ENCODE data around the gene GRIP2. TPM values are rescaled to one million over a fixed set of nuclear protein-coding genes. Genes with fewer than 3 reads are reported as not detected.

The GRIP2 gene
- total RNA-seq, 6 experiments from 2014 or later = 0.04 to 0.44 (median 0.33) TPM; not detected in 1

DNA sequence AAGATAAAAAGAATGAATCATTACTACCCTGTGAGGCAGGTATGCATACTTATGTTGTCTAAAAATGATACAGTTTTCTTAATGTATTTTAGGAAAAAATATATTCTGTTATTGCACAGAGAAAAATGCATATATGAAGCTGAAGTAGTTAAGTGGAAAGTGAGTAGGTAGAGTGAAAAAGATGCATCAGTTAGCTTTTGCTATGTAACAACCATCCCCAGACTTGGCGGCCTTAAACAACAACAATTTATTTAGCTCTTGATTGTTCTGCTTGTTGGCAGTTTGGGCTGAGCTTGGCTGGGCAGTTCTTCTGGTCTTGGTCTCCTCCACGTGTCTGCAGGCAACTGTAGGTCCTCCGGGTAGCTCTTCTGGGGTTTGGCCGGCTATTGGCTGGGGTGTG, 92.1 kb downstream of the GRIP2 start:
- ATAC-seq = no peak
- peaks cover 0 to 2% (median 0%) of the 10 kb centered on the region in 4 donors for H3K36me3 ChIP-seq

DNA sequence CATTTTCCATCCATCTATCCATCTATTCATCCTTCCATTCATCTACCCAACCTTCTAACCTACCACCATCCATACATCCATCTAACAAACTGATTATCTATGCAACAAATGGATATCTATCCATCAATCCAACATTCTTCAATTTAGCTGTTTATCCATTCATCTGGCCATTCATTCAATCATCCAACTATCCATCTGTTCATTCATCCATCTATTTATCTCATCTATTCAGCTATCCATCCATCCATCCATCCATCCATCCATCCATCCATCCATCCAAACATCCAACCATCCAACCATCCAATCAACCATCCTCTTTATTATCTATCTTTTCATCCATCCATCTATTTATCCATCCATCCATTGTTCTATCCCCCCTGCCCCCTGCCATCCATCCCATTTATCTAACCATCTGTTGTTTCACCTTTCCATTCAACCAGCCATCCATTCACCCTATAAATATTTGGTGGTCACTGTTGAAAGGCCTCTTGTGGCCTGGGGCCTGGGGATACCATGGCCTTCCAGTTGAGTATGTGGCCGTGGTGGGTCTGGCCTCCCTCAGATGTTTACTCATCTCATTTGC, 93.1 kb downstream of the GRIP2 start:
- 100% methylated on average over 1 of the region's 1 CpG for WGBS (ENCODE audit: insufficient coverage, low coverage, low lambda C conversion rate, missing lambda C conversion rate)
- Histone ChIP-seq H3K27ac (no peak overlapping the region), H3K36me3 (peaks cover 0 to 2% (median 0%) of the 10 kb centered on the region in 4 donors), H3K27me3 (no peaks in the 10 kb centered on the region), H3K4me1 (no peaks in the 10 kb centered on the region), H3K4me3 (no peak overlapping the region), H3K9me3 (no peaks in the 10 kb centered on the region)
- intact Hi-C loops (cut with DNase I) = no loop called here
- ATAC-seq = no peak
- no peak for DNase-seq
- TF ChIP-seq POLR2A (IDR thresholded peaks at IDR 0.05) = no peak
- TF ChIP-seq, protein P1, sequence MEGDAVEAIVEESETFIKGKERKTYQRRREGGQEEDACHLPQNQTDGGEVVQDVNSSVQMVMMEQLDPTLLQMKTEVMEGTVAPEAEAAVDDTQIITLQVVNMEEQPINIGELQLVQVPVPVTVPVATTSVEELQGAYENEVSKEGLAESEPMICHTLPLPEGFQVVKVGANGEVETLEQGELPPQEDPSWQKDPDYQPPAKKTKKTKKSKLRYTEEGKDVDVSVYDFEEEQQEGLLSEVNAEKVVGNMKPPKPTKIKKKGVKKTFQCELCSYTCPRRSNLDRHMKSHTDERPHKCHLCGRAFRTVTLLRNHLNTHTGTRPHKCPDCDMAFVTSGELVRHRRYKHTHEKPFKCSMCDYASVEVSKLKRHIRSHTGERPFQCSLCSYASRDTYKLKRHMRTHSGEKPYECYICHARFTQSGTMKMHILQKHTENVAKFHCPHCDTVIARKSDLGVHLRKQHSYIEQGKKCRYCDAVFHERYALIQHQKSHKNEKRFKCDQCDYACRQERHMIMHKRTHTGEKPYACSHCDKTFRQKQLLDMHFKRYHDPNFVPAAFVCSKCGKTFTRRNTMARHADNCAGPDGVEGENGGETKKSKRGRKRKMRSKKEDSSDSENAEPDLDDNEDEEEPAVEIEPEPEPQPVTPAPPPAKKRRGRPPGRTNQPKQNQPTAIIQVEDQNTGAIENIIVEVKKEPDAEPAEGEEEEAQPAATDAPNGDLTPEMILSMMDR (IDR thresholded peaks at IDR 0.05) = no peak

More for the DNA sequence above, 92.1 kb downstream of the GRIP2 start:
- WGBS (ENCODE audit: insufficient coverage, low coverage, low lambda C conversion rate, missing lambda C conversion rate) = no CpG with 5 or more reads among the region's 4 CpGs
- DNase-seq = no peak
- no peak overlapping the region for H3K4me3 ChIP-seq
- no peak overlapping the region for H3K27ac ChIP-seq
- intact Hi-C loops (cut with DNase I) = no loop called here
- TF ChIP-seq, protein P1 (IDR thresholded peaks at IDR 0.05) = no peak
- no peak for TF ChIP-seq POLR2A (IDR thresholded peaks at IDR 0.05)
- no peaks in the 10 kb centered on the region for H3K27me3 ChIP-seq
- no peaks in the 10 kb centered on the region for H3K4me1 ChIP-seq
- H3K9me3 ChIP-seq = no peaks in the 10 kb centered on the region

DNA sequence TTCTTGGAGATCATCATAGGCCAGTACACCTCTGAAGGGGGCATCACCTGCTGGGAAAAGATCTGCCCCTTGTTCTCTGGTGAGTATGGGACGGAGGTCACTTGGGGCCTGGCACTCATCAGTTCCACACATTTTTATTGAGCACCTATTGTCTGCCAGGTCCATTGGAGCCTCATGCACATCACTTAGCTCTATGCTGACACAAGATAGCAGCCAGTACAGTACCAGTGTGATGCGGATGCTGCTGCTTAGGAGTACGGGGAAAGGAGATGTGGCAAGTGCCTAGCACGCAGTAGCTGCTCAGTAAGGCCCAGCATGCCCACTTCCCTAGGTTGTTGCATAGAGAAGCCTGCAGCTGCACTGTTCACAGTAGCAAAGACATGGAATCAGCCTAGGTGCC, 94.4 kb downstream of the GRIP2 start:
- TF ChIP-seq, protein P1 (IDR thresholded peaks at IDR 0.05) = no peak
- TF ChIP-seq POLR2A (IDR thresholded peaks at IDR 0.05) = no peak
- Histone ChIP-seq H3K27me3 (no peaks in the 10 kb centered on the region), H3K36me3 (peaks cover 0 to 2% (median 0%) of the 10 kb centered on the region in 4 donors), H3K4me1 (no peaks in the 10 kb centered on the region), H3K9me3 (no peaks in the 10 kb centered on the region), H3K4me3 (no peak overlapping the region), H3K27ac (no peak overlapping the region)
- ATAC-seq (no peak), DNase-seq (no peak)
- intact Hi-C loops (cut with DNase I) = no loop called here
- WGBS (ENCODE audit: insufficient coverage, low coverage, low lambda C conversion rate, missing lambda C conversion rate) = 96% methylated on average over 4 of the region's 4 CpGs

DNA sequence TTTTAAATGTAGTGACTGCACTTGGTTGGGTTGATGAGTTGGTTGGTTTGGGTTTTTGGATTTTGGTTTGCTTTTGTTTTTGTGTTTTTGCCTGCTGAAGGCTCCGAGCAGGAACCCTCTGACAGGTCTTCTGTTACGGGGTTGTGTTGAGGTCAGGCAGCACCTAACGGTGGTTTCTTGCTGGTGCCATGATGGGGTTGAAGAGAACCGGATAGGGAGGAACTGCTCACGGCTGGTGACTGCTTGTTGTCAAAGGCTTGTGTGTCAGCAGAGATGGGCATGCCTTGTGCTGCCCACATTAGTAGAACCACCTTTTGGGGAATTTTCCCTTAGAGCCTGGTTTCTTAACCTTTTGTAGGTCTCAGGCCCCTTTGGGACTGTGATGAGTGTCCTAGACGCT, 95.8 kb downstream of the GRIP2 start:
- Histone ChIP-seq H3K4me3 (no peak overlapping the region), H3K27me3 (no peaks in the 10 kb centered on the region), H3K9me3 (no peaks in the 10 kb centered on the region), H3K36me3 (peaks cover 0 to 2% (median 0%) of the 10 kb centered on the region in 4 donors), H3K27ac (no peak overlapping the region), H3K4me1 (no peaks in the 10 kb centered on the region)
- no CpG with 5 or more reads among the region's 6 CpGs for WGBS (ENCODE audit: insufficient coverage, low coverage, low lambda C conversion rate, missing lambda C conversion rate)
- intact Hi-C loops (cut with DNase I) = no loop called here
- ATAC-seq (no peak), DNase-seq (no peak)
- TF ChIP-seq POLR2A (IDR thresholded peaks at IDR 0.05) = no peak
- TF ChIP-seq, protein P1 (IDR thresholded peaks at IDR 0.05) = no peak
